Activated T-cell treated with anti-CD3 and anti-CD28 coated beads, Interleukin-2, amount 50 U/mL, for 72 hours (primary cell): ENCODE measurements around the gene FAM200B. TPM values are rescaled to one million over a fixed set of nuclear protein-coding genes. Genes with fewer than 3 reads are reported as not detected.

ENCODE experiments used
- ATAC-seq, 2 donors: fragments of 150-1000 bp; cut with Tn5 transposase; replicated peaks in 1 of 2; 2 replicates each; pipeline ENCODE4 v1.10.0; 2021; ENCODE audit warnings: moderate library complexity in 2 of 2, mild to moderate bottlenecking in 1 of 2
- DNase-seq, 2 donors: peaks; one replicate each; pipeline ENCODE4 v3.0.0; 2021 to 2022; ENCODE audit warnings: mixed read lengths in 1 of 2
- H3K27ac Mint-ChIP-seq: one replicate; pipeline ENCODE4 v1.8.0; 2022; ENCODE audit warnings: mild to moderate bottlenecking, moderate library complexity, mixed read lengths
- H3K27me3 Mint-ChIP-seq: one replicate; pipeline ENCODE4 v1.8.0; 2022; ENCODE audit warnings: low read depth, mixed read lengths
- H3K36me3 Mint-ChIP-seq, 2 donors: one replicate each; pipeline ENCODE4 v1.8.0; 2022; ENCODE audit warnings: mixed read lengths in 2 of 2, mild to moderate bottlenecking in 1 of 2; ENCODE audit not compliant: insufficient read depth in 2 of 2
- H3K4me1 Mint-ChIP-seq: one replicate; pipeline ENCODE4 v1.8.0; 2022; ENCODE audit warnings: low read depth, mixed read lengths
- H3K4me3 Mint-ChIP-seq, 2 donors: one replicate each; pipeline ENCODE4 v1.8.0; 2022; ENCODE audit warnings: mild to moderate bottlenecking in 2 of 2, mixed read lengths in 2 of 2, moderate library complexity in 2 of 2
- H3K9me3 Mint-ChIP-seq, 2 donors: one replicate each; pipeline ENCODE4 v1.8.0; 2022; ENCODE audit warnings: mixed read lengths in 2 of 2
- total RNA-seq, 2 donors: library from RNA; stranded (reverse); gene quantifications; one replicate each; pipeline ENCODE4 v1.2.3, GENCODE V29; 2022

The FAM200B gene
- total RNA-seq, 2 donors from 2014 or later: 15.8 to 23.1 TPM

- no peak overlapping the region for H3K4me3 Mint-ChIP-seq
- no peak for ATAC-seq
- no peaks in the 10 kb centered on the region for H3K27me3 Mint-ChIP-seq
- no peaks in the 10 kb centered on the region for H3K9me3 Mint-ChIP-seq
- H3K36me3 Mint-ChIP-seq: no peaks in the 10 kb centered on the region
- no peak overlapping the region for H3K27ac Mint-ChIP-seq
- DNase-seq: no peak
- H3K4me1 Mint-ChIP-seq: no peaks in the 10 kb centered on the region
Measured at GRCh38 chr4:15691346-15692135, 9.9 kb downstream of the FAM200B start.

DNA sequence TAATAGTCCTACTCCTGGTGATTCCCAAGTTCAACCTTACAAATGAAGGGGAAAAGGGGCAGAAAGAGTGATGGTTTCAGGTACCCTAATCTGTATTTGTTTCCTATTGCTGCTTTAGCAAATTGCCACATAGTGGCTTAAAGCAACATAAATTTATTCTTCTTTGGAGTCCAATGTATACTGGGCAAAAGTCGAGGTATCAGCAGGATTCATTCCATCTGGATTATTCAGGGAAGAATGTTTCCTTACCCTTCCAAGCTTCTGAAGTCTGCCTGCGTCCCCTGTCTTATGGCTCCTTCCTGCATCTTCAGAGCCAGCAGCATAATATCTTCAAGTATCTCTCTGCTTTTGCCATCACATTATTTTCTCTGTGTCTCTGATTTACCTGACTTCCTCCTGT is 11.0 kb downstream of the FAM200B start:
- no peak for ATAC-seq
- Mint-ChIP-seq H3K27ac (no peak overlapping the region), H3K36me3 (no peaks in the 10 kb centered on the region), H3K4me3 (no peak overlapping the region), H3K4me1 (no peaks in the 10 kb centered on the region), H3K9me3 (no peaks in the 10 kb centered on the region), H3K27me3 (peaks cover 8% of the 10 kb centered on the region)
- DNase-seq: no peak

DNA sequence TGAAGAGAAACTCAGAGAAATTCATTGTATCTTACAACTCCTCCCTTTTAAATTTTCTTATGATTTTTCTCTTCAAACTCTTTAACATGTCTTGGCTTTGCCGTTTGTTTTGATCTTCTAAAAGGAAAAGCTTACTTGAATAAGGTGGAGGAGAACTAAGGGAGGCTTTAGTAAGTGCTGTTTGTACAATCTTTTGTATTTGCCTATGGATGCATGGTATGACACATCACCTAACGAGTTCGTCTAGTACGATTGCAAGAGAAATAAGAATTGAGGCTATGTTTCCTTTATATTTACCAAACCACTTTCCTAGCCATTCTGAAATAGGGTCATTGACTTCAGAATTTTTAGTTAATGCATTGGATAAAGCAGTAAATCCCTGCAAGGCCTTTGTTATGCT is 12.8 kb downstream of the FAM200B start:
- Mint-ChIP-seq H3K4me1 (no peaks in the 10 kb centered on the region), H3K9me3 (no peaks in the 10 kb centered on the region), H3K36me3 (no peaks in the 10 kb centered on the region), H3K27me3 (peaks cover 16% of the 10 kb centered on the region), H3K4me3 (no peak overlapping the region), H3K27ac (no peak overlapping the region)
- ATAC-seq (no peak), DNase-seq (no peak)

GRCh38 chr4:15695240-15695699 is 13.6 kb downstream of the FAM200B start:
- no peaks in the 10 kb centered on the region for H3K9me3 Mint-ChIP-seq
- peaks cover 23% of the 10 kb centered on the region for H3K27me3 Mint-ChIP-seq
- no peak for DNase-seq
- no peak overlapping the region for H3K27ac Mint-ChIP-seq
- no peak for ATAC-seq
- H3K36me3 Mint-ChIP-seq: no peaks in the 10 kb centered on the region
- H3K4me1 Mint-ChIP-seq: no peaks in the 10 kb centered on the region
- no peak overlapping the region for H3K4me3 Mint-ChIP-seq

GRCh38 chr4:15695729-15696128 is 14.1 kb downstream of the FAM200B start:
- no peaks in the 10 kb centered on the region for H3K4me1 Mint-ChIP-seq
- H3K9me3 Mint-ChIP-seq: no peaks in the 10 kb centered on the region
- no peak overlapping the region for H3K4me3 Mint-ChIP-seq
- peaks cover 24% of the 10 kb centered on the region for H3K27me3 Mint-ChIP-seq
- no peak for ATAC-seq
- DNase-seq: no peak
- no peak overlapping the region for H3K27ac Mint-ChIP-seq
- no peaks in the 10 kb centered on the region for H3K36me3 Mint-ChIP-seq

GRCh38 chr4:15696866-15697265 is 15.2 kb downstream of the FAM200B start:
- DNase-seq (no peak), ATAC-seq (no peak)
- Mint-ChIP-seq H3K4me1 (no peaks in the 10 kb centered on the region), H3K27ac (no peak overlapping the region), H3K9me3 (no peaks in the 10 kb centered on the region), H3K36me3 (no peaks in the 10 kb centered on the region), H3K27me3 (peaks cover 29% of the 10 kb centered on the region), H3K4me3 (no peak overlapping the region)

GRCh38 chr4:15702941-15703403 is 21.3 kb downstream of the FAM200B start, which contains the start of gene BST1:
Gene BST1 (plus strand): TSS chr4:15703065. CDS start chr4:15703145, 80 bp downstream.
- H3K4me3 Mint-ChIP-seq: peak within 1 kb of the TSS; percentile 87 to 92
- H3K4me1 Mint-ChIP-seq: peaks cover 5% of the 10 kb centered on the region
- peak within 1 kb of the TSS; percentile 34 for H3K27ac Mint-ChIP-seq

GRCh38 chr4:15703439-15703838 is 21.8 kb downstream of the FAM200B start:
- H3K4me3 Mint-ChIP-seq: peak overlapping the region; percentile 87 to 92
- H3K4me1 Mint-ChIP-seq: peaks cover 5% of the 10 kb centered on the region
- DNase-seq: no peak

More at GRCh38 chr4:15702941-15703403, 21.3 kb downstream of the FAM200B start, which contains the start of gene BST1:
- Mint-ChIP-seq H3K9me3 (no peaks in the 10 kb centered on the region), H3K27me3 (peaks cover 35% of the 10 kb centered on the region), H3K36me3 (no peaks in the 10 kb centered on the region)
- DNase-seq (peak; percentile 59), ATAC-seq (peak; percentile 80 to 83)

DNA sequence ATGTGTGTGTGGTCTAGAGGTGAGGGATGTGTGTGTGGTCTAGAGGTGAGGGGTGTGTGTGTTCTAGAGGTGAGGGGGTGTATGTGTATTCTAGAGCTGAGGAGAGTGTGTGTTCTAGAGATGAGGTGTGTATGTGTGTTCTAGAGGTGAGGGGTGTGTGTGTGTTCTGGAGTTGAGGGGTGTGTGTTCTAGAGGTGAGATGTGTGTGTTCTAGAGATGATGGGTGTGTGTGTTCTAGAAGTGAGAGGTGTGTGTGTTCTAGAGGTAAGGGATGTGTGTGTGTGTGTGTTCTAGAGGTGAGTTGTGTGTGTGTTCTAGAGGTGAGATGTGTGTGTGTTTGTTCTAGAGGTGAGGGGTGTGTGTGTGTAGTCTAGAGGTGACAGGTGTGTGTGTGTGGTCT is 22.5 kb downstream of the FAM200B start:
- Mint-ChIP-seq H3K9me3 (no peaks in the 10 kb centered on the region), H3K27me3 (peaks cover 30% of the 10 kb centered on the region), H3K27ac (no peak overlapping the region), H3K36me3 (no peaks in the 10 kb centered on the region), H3K4me3 (peak overlapping the region; percentile 87 to 92), H3K4me1 (peaks cover 5% of the 10 kb centered on the region)
- ATAC-seq (no peak), DNase-seq (no peak)

More at GRCh38 chr4:15703439-15703838, 21.8 kb downstream of the FAM200B start:
- Mint-ChIP-seq H3K9me3 (no peaks in the 10 kb centered on the region), H3K27me3 (peaks cover 35% of the 10 kb centered on the region), H3K27ac (no peak overlapping the region), H3K36me3 (no peaks in the 10 kb centered on the region)
- ATAC-seq: peak in 1 of 2 donors; percentile 26

DNA sequence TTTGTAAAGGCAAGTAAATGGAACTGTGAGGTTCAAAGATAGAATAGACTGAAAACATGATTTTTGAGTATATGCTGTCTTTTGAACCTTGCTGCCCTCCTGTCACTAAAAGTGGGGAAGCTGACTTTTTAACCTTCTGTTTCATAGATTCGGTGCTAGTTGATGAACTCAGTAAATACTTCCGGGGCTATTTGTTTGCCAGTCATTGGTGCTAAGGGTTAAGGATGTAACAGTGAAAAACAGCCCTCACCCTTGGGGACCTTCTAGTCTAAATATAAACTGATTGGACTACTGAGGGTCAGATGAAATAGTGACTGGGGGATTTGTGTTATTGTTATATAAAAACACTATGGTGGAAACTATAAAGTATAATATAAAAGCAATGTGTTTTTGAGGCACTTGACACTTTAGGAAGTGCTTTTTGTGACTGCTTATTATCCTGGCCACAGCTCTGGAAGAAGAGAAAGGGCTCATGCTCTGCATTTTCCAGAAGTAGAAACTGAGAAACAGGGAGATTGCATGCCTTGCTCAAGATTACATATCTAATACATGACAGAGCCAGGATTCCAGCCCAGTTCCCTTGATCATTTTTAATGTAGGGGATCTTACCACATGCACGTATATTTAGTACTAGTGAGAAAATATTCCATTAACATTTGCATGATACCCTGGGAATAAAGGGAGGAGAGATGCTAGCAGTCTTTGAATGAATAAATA is 25.2 kb downstream of the FAM200B start:
- Mint-ChIP-seq H3K27ac (no peak overlapping the region), H3K4me1 (peaks cover 5% of the 10 kb centered on the region), H3K27me3 (peaks cover 14% of the 10 kb centered on the region), H3K4me3 (no peak overlapping the region), H3K36me3 (no peaks in the 10 kb centered on the region), H3K9me3 (no peaks in the 10 kb centered on the region)
- ATAC-seq (no peak), DNase-seq (no peak)

DNA sequence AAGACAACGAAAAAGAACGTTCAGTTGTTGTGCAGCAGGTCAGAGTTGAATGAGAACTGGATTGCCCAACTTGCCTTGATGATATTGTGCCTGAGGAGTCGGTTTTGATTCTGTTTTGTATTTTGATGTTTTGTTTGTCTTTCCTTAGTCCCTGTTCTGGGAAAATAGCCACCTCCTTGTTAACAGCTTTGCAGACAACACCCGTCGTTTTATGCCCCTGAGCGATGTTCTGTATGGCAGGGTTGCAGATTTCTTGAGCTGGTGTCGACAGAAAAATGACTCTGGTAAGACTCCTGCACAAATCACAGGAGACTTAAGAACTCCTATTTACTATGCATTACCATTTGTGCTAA is 25.7 kb downstream of the FAM200B start:
- Mint-ChIP-seq H3K4me3 (no peak overlapping the region), H3K36me3 (no peaks in the 10 kb centered on the region), H3K27ac (no peak overlapping the region), H3K27me3 (peaks cover 14% of the 10 kb centered on the region), H3K9me3 (no peaks in the 10 kb centered on the region), H3K4me1 (peaks cover 5% of the 10 kb centered on the region)
- ATAC-seq: no peak
- no peak for DNase-seq

DNA sequence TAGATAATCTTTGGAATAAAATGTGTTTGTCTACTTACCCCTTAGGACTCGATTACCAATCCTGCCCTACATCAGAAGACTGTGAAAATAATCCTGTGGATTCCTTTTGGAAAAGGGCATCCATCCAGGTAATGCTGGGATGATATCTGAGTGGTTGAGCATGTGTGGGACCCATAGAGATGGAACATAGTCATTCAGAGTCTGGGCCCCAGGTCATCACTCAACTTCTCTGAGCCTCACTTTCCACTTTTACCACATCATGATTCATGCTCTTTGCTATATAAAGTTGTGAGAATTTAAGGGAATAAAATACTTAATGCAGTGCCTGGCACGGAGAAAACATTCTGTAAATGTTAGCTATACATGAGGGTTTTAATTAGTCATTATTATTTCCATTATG is 30.1 kb downstream of the FAM200B start:
- Mint-ChIP-seq H3K4me3 (no peak overlapping the region), H3K27ac (no peak overlapping the region), H3K36me3 (no peaks in the 10 kb centered on the region), H3K4me1 (no peaks in the 10 kb centered on the region), H3K9me3 (no peaks in the 10 kb centered on the region), H3K27me3 (no peaks in the 10 kb centered on the region)
- ATAC-seq (peak; percentile 49 to 62), DNase-seq (no peak)

DNA sequence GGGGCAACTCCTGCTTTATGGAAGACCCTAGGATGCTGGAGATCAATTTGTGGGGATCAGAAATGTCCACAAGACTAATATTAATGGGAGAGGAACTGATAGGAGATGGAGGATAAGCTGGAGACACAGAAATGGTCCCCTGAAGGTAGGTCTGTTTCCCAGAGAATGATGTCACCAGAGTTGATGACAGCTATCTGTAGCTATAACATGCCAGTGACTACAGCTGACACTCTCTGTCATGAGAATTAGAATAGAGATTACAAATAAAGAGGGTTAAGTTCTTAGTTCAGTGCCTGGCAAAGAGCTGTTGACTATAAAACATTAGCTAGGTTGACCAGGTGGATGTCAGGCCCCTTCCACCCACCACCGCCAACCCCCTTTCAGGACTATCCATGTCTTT is 30.6 kb downstream of the FAM200B start:
- no peak overlapping the region for H3K4me3 Mint-ChIP-seq
- no peaks in the 10 kb centered on the region for H3K9me3 Mint-ChIP-seq
- no peak for DNase-seq
- no peak overlapping the region for H3K27ac Mint-ChIP-seq
- no peaks in the 10 kb centered on the region for H3K27me3 Mint-ChIP-seq
- peak; percentile 36 to 58 for ATAC-seq
- no peaks in the 10 kb centered on the region for H3K36me3 Mint-ChIP-seq
- no peaks in the 10 kb centered on the region for H3K4me1 Mint-ChIP-seq
